K562 (cell line): Measurements from ENCODE around the gene EYA4. TPM values are rescaled to one million over a fixed set of nuclear protein-coding genes. Genes with fewer than 3 reads are reported as not detected.

ENCODE experiments used
- ATAC-seq: fragments of 200-7000 bp; cut with Tn5 transposase; 3 replicates; pipeline ENCODE4 v1.9.1; 2020; ENCODE audit warnings: moderate library complexity
- BruUV-seq: library from RNA; stranded (reverse); fragments of 400-500 nt; replicated peaks from 2 replicates; lab custom pipeline; 2021; lab: Mats Ljungman, UMichigan
- CTCF ChIA-PET: fragments of 300-600 bp; formaldehyde crosslinking; extraction: SDS; loops from one replicate; lab custom pipeline; 2021; ENCODE audit warnings: low intra/inter-chr PET ratio; lab: Yijun Ruan, JAX
- POLR2A ChIA-PET: fragments of 300-600, 350-650 bp; sonication (Branson Sonifier 250); formaldehyde crosslinking; extraction: SDS; loops from one replicate; lab custom pipeline; 2021; ENCODE audit warnings: antibody characterized with exemption, inconsistent platforms; lab: Yijun Ruan, JAX
- DNase-seq, 4 experiments: peaks; one replicate each; pipeline versions ENCODE4 v3.0.0 to v3.0.0-alpha.2; 2011 to 2018; ENCODE audit warnings: low spot score in 3 of 4, mixed read lengths in 3 of 4; ENCODE audit errors: extremely low read depth in 1 of 4
- FAIRE-seq: peaks from 2 replicates; lab custom pipeline; 2011; peaks lifted over from hg19 to GRCh38; lab: Jason Lieb, UNC
- H2AFZ ChIP-seq: 2 replicates; pipeline ENCODE4 v1.6.0; 2011; ENCODE audit warnings: low read depth, low read length, control low read depth, inconsistent platforms
- H3K27ac ChIP-seq: fragments of 200-600 bp; 3 replicates; pipeline ENCODE4 v1.8.0; 2011; ENCODE audit warnings: low read depth, mild to moderate bottlenecking, control low read depth, inconsistent platforms, low read length, moderate library complexity, mixed read lengths; ENCODE audit errors: extremely low read depth
- H3K27me3 ChIP-seq, 2 experiments: fragments of 300-600 bp in 1 of 2; 2 replicates in 1 of 2; 3 replicates in 1 of 2; pipeline versions ENCODE4 v1.6.0 to v1.8.0; 2011; ENCODE audit warnings: inconsistent platforms in 2 of 2, low read length in 2 of 2, mild to moderate bottlenecking in 1 of 2, mixed read lengths in 1 of 2, moderate library complexity in 1 of 2; ENCODE audit not compliant: control insufficient read depth in 2 of 2, insufficient read depth in 2 of 2
- H3K36me3 ChIP-seq: fragments of 300-600 bp; 3 replicates; pipeline ENCODE4 v1.8.0; 2011; ENCODE audit warnings: mild to moderate bottlenecking, low read length, inconsistent platforms; ENCODE audit not compliant: control insufficient read depth, insufficient read depth
- H3K4me1 ChIP-seq, 2 experiments: fragments of 200-600 bp in 1 of 2; replicated peaks in 1 of 2; 2 replicates in 1 of 2; 3 replicates in 1 of 2; pipeline versions ENCODE4 v1.5.1 to v1.8.0; 2011; ENCODE audit warnings: inconsistent platforms in 2 of 2, low read length in 2 of 2, mild to moderate bottlenecking in 1 of 2, mixed read lengths in 1 of 2, moderate library complexity in 1 of 2; ENCODE audit not compliant: control insufficient read depth in 2 of 2, insufficient read depth in 2 of 2
- H3K4me2 ChIP-seq: 2 replicates; pipeline ENCODE4 v1.6.1; 2011; ENCODE audit warnings: low read length, control low read depth, inconsistent platforms, mixed read lengths; ENCODE audit not compliant: insufficient read depth
- H3K4me3 ChIP-seq: fragments of 200-600 bp; sonication (generic), shearing (Covaris generic); 2 replicates; pipeline ENCODE4 v1.5.1; 2016; ENCODE audit warnings: control low read depth, inconsistent platforms
- H3K79me2 ChIP-seq: fragments of 200-600 bp; 3 replicates; pipeline ENCODE4 v1.8.0; 2011; ENCODE audit warnings: low read length, inconsistent platforms; ENCODE audit not compliant: control insufficient read depth, insufficient read depth
- H3K9ac ChIP-seq, 2 experiments: 2 replicates each; pipeline versions ENCODE4 v1.6.0 to v1.6.1; 2011; ENCODE audit warnings: low read depth in 2 of 2, low read length in 2 of 2, control low read depth in 1 of 2, inconsistent platforms in 1 of 2, mild to moderate bottlenecking in 1 of 2, mixed read lengths in 1 of 2; ENCODE audit not compliant: insufficient read depth in 1 of 2
- H3K9me1 ChIP-seq: one replicate; pipeline ENCODE4 v1.6.0; 2011; ENCODE audit warnings: inconsistent platforms, mild to moderate bottlenecking, low read length, moderate library complexity; ENCODE audit not compliant: control insufficient read depth, insufficient read depth
- H3K9me3 ChIP-seq: replicated peaks from 2 replicates; pipeline ENCODE4 v1.5.1; 2011; ENCODE audit warnings: low read depth, low read length, inconsistent platforms; ENCODE audit not compliant: control insufficient read depth, insufficient read depth
- H4K20me1 ChIP-seq: replicated peaks from 2 replicates; pipeline ENCODE4 v1.6.1; 2011; ENCODE audit warnings: low read length, inconsistent platforms, mixed read lengths; ENCODE audit not compliant: control insufficient read depth, insufficient read depth
- DDX20 ChIP-seq: fragments of 450-650 bp; IDR thresholded peaks from 2 replicates; pipeline ENCODE4 v1.6.1; 2016; ENCODE audit warnings: missing genetic modification characterization, low read depth, mild to moderate bottlenecking, missing compliant biosample characterization, moderate library complexity
- HIVEP1 ChIP-seq: fragments of 250-450 bp; sonication (Bioruptor Pico); IDR thresholded peaks from 2 replicates; pipeline ENCODE4 v1.4.0; 2020; ENCODE audit warnings: mild to moderate bottlenecking
- MNT ChIP-seq, 2 experiments: fragments of 450-650 bp; conservative IDR thresholded peaks; 2 replicates each; pipeline ENCODE4 v1.6.1; 2017; ENCODE audit warnings: mild to moderate bottlenecking in 2 of 2, moderate library complexity in 2 of 2
- NKRF ChIP-seq: fragments of 450-650 bp; IDR thresholded peaks from 2 replicates; pipeline ENCODE4 v1.6.1; 2016; ENCODE audit warnings: borderline replicate concordance
- NR4A1 ChIP-seq, 2 experiments: fragments of 250-450 bp in 1 of 2; fragments of 450-650 bp in 1 of 2; sonication (Bioruptor Pico) in 1 of 2; IDR thresholded peaks; 2 replicates each; pipeline versions ENCODE4 v1.4.0 to v1.6.1; 2016 to 2020; ENCODE audit warnings: mild to moderate bottlenecking in 2 of 2, missing compliant biosample characterization in 1 of 2, missing genetic modification characterization in 1 of 2, moderate library complexity in 1 of 2
- ZBTB11 ChIP-seq, 3 experiments: fragments of 200-800 bp in 1 of 3; fragments of 250-450 bp in 1 of 3; fragments of 450-650 bp in 1 of 3; sonication (Bioruptor Pico) in 1 of 3; sonication (Bioruptor generic) in 1 of 3; formaldehyde crosslinking in 1 of 3; IDR thresholded peaks; 2 replicates each; pipeline versions ENCODE4 v1.6.1 to v1.8.0; 2016 to 2022; ENCODE audit warnings: mild to moderate bottlenecking in 2 of 3, missing genetic modification characterization in 2 of 3, missing compliant biosample characterization in 1 of 3, moderate library complexity in 1 of 3
- ZC3H8 ChIP-seq: fragments of 450-650 bp; IDR thresholded peaks from 2 replicates; pipeline ENCODE4 v1.6.1; 2017
- ZNF655 ChIP-seq: fragments of 250-450 bp; sonication (Bioruptor Pico); IDR thresholded peaks from 2 replicates; pipeline ENCODE4 v1.5.0; 2021
- ZNF699 ChIP-seq: fragments of 250-450 bp; sonication (Bioruptor Pico); IDR thresholded peaks from 2 replicates; pipeline ENCODE4 v1.8.0; 2021; ENCODE audit warnings: mild to moderate bottlenecking, moderate library complexity; ENCODE audit not compliant: insufficient replicate concordance
- WGBS: fragments of 100-300 bp; shearing (Covaris generic); methylation state at CpG from one replicate; pipeline ENCODE4 v1.1.6; 2016; ENCODE audit warnings: low coverage, mixed read lengths; ENCODE audit not compliant: insufficient coverage; ENCODE audit errors: missing lambda C conversion rate; 5-methylcytosine and 5-hydroxymethylcytosine counted together
- in situ Hi-C: fragments of 300-500 bp; cut with MboI; formaldehyde crosslinking; loops from 4 replicates; pipeline ENCODE4 v1.15.0; 2018; ENCODE audit warnings: inconsistent platforms, mixed read lengths
- intact Hi-C: fragments of 100-400 bp; cut with micrococcal nuclease; formaldehyde crosslinking; loops from 2 replicates; pipeline ENCODE4 v1.14.2; 2022
- polyA plus RNA-seq, 8 experiments: library from polyadenylated mRNA; depleted of rRNA in 4 of 8; stranded (reverse) in 5 of 8; unstranded in 3 of 8; fragments of >200 nt; fragmentation: Nextera tagmentation in 2 of 8; fragmentation: Illumina TruSeq in 1 of 8; extraction: Ambion mirVana in 2 of 8; extraction: Trizol in 1 of 8; gene quantifications; 2 replicates each; pipeline versions ENCODE4 v1.2.1 to v1.2.3, GENCODE V29; 2011 to 2014; ENCODE audit warnings: inconsistent platforms in 1 of 8, missing spikeins in 1 of 8
- total RNA-seq, 7 experiments: library from RNA; depleted of rRNA in 6 of 7; stranded (reverse); fragments of >200 nt in 6 of 7; fragmentation: Illumina TruSeq in 2 of 7; extraction: Trizol in 2 of 7; gene quantifications; 2 replicates each; pipeline versions ENCODE4 v1.2.1 to v1.2.3, GENCODE V29; 2011 to 2021; ENCODE audit warnings: low replicate concordance in 1 of 7

Gene EYA4
- total and polyA plus RNA-seq, 9 of the 15 experiments (the other 6 are each of a cell fraction or from before 2014, with no cell fraction given), result 0.03 to 0.04 TPM; not detected in 7

GRCh38 chr6:133466680-133467079 is 225.5 kb downstream of the EYA4 start:
- in situ Hi-C loops, result no loop called here
- POLR2A ChIA-PET, result no interaction called here
- DNase-seq, result no peak
- TF ChIP-seq ZBTB11 (CRISPR knock-in tag; IDR thresholded peaks at IDR 0.05), result no peak
- TF ChIP-seq NKRF, result no peak
- TF ChIP-seq ZNF655 (CRISPR knock-in tag), result no peak
- no peak for TF ChIP-seq NR4A1 (CRISPR knock-in tag; IDR thresholded peaks at IDR 0.05)
- TF ChIP-seq NR4A1 (tag; IDR thresholded peaks at IDR 0.05), result no peak
- no peak for TF ChIP-seq HIVEP1 (CRISPR knock-in tag)
- TF ChIP-seq ZNF699 (CRISPR knock-in tag), result no peak
- TF ChIP-seq DDX20, result no peak
- TF ChIP-seq ZC3H8, result no peak
- TF ChIP-seq MNT (conservative IDR thresholded peaks at IDR 0.05), result no peak

More at GRCh38 chr6:133466680-133467079, 225.5 kb downstream of the EYA4 start:
- Histone ChIP-seq H3K27ac (no peak overlapping the region), H3K4me3 (no peak overlapping the region), H3K36me3 (no peaks in the 10 kb centered on the region), H2AFZ (no peak overlapping the region), H3K4me2 (no peak overlapping the region), H3K79me2 (no peaks in the 10 kb centered on the region), H3K9ac (no peak overlapping the region), H3K9me3 (no peaks in the 10 kb centered on the region), H3K9me1 (no peaks in the 10 kb centered on the region), H3K27me3 (no peaks in the 10 kb centered on the region), H4K20me1 (no peaks in the 10 kb centered on the region), H3K4me1 (no peaks in the 10 kb centered on the region)
- no peak for ATAC-seq
- intact Hi-C loops, result no loop called here
- CTCF ChIA-PET, result no interaction called here
- FAIRE-seq, result no peak
- 0% methylated on average over 4 of the region's 4 CpGs for WGBS
- no TSS peak for BruUV-seq
